NCI-H2107 treated with DMSO at 0.1 percent for 48 hours (cell line): Measurements from ENCODE around the gene MAL.

ENCODE experiments used
- DNase-seq: peaks from one replicate; lab custom pipeline; 2025; ENCODE audit not compliant: unreplicated experiment; lab: John Stamatoyannopoulos, UW

The MAL gene

DNA sequence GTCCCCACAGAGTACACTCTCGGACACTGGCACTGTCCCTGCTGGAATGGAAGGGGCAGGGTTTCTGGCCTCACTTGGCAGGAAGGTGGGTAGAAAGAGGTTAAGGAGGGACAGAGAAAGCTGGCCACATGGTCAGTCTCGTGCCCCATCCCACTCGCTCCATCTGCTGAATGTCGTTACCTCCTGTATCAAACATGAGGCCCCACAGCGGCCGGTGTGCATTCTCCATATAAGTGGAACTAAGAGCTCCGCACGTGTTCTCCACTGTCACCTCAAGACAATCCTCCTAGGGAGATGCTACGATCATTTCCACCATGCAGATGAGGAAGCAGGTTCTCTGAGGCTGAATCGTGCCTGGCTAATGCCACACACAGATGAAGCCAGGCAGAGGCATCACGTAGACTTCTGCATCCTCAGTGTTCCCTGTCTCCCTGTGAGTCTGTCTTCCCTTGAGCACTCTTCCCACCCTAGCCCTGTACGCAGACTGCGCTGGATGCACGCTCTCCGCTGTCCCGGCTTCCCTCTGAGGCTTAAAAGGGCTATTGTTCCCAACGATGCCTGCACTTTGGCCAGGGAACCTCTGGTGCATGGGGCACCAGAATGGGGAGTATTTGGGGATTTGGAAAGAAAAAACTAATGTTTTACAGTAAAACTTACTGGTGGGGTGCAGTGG is 35.1 kb downstream of the MAL start:
- no peak for DNase-seq

DNA sequence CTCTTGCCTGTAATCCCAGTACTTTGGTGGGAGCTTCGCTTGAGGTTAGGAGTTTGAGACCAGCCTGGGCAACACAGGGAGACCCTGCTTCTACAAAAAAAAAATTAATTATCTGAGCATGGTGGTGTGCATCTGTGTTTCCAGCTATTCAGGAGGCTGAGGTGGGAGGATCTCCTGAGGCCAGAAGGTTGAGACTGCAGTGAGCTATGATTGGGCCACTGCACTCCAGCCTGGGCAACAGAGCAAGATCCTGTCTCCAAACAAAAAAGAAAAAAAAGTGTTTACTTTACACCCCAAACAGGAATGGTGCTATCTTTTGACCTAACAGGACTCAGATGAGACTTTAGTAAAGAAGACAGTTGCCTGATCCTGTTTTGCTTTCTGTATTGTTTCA is 35.6 kb downstream of the MAL start:
- no peak for DNase-seq

DNA sequence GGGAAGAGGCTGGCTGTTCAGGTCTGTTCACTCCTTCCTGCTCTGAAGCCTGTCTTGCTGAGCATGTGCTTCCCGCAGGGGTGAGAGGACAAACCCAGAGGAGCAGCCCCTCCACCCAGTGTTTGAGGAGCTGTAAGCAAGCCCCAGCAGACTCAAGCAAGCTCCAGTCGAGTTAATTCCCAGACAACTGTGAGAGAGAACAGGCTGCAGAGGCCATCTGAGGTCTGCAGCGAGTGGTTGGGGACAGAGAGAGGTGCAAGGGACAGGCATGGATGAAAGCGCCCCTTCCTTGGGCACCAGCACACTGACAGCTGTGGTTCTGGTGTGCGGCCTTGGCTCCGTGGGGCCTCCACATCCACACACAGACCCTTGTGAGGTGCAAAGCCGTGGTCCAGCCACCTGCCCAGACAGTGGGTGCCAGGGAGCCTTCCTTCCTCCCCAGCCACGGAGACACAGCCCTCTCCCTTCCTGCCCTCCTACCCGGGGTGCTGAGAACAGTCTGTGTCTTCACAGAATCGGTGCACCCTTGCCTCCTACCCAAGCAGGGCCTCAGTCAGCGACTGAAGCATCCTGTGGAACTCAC is 36.2 kb downstream of the MAL start:
- DNase-seq: no peak

DNA sequence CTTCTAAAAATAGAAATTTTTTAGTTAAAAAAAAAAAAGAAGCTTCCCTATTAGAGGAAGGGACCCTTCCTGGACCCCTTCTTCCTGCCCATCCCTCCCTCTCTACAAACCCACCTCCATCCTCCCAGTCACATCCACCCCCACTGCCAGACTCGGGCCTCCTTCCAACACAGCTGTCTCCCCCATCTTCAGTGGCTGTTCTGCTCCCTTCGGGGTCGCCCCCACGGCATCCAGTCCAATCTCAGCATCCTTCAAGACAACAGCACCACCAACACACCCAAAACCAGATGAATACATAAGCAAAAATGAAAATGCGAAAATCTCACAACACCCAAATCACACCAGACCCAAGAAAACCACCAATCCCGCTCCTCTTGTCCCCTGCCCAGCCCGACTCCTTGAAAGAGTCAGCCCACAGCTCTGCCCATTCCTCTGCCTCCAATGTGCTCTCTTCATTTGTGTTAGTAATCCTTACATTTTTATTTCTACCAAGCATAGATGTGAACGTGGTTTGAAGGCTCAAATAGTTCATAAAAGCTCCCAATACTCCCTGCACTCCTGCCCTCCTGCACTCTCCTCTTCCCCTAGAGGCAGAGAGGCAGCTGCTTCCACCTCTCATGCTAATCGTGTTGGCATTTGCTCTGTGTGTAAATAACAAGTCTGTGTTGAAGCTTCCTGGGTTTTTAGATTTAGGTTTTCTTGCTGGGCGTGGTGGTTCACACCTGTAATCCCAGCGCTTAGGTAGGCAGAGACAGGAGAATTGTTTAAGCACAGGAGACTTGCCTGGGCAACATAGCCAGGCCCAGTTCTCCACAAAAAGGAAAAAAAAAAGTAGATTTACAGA is 37.0 kb downstream of the MAL start:
- DNase-seq: peak; percentile 20

DNA sequence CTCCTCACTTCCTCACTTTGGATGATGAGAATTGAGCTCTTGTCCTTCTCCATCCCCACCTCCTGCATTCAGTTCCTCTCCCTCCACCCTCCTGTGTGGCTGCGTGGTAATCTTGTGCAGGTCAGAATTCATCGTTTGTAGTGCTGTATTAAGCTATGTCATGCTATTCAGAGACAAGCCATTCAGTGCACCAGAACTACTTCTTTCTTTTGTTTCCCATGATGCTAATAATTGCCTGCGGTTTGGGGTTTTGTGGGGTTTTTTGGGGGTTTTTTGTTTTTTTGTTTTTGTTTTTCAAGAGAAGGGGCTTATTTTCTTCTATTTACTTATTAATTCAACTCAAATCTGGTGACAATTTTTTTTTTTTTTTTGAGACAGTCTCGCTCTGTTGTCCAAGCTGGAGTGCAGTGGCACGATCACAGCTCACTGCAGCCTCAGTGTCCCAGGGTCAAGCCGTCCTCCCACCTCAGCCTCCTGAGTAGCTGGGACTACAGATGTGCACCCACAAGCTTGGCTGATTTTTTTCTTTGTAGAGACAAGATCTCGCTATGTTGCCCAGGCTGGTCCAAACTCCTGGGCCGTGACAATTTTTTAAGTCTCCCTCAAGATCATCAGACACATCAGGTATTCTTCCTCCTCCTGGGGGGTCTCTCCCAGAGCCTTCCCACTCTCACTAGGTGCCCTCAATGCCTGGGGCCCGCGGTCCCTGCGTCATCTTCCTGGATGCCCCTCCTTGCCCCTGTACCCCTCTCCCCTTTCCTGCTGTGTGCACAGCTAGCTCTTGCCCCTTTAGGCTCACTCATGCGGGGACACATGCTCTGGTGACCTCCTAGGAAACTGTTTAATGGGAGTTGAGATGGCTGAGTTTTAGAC is 37.8 kb downstream of the MAL start:
- DNase-seq: no peak

DNA sequence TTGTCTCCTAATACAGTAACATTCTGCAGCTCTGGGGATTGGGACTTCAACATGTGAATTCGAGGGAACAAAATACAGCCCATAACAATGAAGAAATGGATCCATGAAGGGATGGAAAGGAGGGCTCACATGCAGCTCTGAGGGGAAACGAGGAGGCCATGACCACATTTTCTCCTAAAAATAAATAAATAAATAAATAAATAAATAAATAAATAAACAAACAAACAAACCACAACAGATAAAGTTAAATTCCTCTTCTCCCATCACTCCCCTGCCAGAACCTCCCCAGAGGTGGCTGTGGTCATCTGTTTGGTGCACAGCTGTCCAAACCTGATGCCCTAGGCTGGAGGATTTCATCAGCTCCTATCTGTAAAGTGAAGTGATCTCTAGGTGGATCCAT is 42.7 kb downstream of the MAL start:
- no peak for DNase-seq

DNA sequence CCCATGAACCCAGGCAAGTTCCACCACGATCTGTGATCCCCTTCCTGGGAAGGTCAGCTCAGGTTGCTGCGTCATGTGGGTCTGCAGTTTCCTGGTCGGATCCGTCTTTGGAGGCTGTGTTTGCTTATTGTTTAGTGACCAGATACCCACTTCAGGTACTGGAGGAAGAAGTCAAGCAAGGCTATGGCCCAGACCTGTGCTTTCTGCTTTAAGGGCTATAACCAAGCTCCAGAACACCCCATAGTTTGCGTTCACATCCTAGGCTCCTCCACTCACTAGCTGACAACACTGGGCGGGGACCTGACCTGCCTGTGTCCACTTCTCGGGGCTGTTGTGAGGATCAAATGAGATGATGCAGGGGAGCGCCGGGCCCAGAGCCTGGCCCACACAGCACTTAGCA is 44.0 kb downstream of the MAL start:
- DNase-seq: no peak

DNA sequence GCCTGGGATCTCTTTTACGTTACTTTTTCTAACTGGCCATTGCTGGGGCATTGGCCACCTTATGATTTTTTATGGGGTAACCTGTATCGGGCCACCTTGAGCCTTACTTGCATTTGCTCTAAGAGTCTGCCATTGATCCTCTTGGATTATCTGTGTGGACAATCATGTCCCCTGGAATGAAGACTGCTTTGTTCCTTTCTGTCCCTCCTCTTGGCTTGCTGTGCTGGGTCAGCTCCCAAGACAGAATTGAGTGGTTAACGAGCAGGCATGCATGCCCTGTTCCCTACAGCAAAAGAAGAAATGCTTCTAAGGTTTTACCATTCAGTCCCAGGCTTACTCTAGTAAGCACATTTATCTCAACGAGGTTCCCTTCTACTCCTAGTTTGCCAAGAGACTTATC is 46.3 kb downstream of the MAL start:
- DNase-seq: no peak

DNA sequence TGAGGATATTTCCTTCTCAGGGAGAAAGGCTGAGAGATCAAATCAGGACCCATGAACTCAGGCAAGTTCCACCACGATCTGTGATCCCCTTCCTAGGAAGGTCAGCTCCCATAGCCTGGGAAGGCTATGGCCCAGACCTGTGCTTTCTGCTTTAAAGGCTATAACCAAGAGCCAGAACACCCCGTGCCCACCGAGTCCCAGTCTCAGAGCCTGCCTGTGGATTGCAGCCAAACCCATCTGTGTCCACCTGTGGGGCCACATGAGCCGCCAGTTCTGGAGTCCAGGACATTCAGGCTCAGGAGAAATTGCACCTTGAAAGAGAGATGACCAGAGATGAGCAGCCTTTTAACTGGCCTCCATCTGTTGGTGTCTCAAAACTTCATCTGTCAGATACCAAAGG is 46.9 kb downstream of the MAL start:
- no peak for DNase-seq

DNA sequence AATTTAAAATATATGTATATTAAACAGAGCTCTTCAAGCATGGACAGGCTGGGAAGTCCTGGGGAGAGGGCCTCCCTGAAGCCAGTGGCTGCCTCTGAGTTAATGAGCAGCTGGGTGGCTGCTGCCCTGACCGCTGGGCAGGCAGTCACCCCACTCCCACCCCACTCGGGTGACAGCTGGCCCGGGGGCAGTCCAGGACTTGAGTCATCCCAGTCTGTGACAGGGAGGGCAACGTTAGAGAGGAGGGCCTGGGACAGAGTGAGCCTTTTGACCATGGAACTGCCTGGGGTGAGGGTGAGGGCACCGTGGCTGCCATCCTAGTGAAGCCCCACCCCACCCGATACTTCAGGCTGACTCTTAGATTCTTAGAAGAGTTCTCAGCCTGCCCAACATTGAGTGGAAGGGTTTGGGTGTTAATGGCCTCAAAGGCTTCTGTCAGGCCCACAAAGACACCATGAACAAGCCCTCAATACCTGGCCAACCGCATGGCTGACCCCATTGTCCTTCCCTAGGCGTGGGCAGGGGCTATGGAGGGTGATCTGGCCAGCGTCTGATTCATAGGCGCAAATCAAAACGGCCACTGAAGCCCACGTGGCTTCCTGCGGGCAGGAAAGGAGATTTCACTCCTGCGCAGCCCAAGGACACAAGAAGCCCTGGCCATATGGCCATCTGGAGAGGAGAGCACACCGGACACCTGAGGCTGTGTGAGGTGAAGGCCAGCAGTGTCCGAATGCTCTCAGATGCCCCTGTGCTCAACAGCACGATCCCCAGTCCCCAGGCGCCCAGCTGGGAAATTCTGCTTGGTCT is 48.6 kb downstream of the MAL start:
- DNase-seq: no peak

DNA sequence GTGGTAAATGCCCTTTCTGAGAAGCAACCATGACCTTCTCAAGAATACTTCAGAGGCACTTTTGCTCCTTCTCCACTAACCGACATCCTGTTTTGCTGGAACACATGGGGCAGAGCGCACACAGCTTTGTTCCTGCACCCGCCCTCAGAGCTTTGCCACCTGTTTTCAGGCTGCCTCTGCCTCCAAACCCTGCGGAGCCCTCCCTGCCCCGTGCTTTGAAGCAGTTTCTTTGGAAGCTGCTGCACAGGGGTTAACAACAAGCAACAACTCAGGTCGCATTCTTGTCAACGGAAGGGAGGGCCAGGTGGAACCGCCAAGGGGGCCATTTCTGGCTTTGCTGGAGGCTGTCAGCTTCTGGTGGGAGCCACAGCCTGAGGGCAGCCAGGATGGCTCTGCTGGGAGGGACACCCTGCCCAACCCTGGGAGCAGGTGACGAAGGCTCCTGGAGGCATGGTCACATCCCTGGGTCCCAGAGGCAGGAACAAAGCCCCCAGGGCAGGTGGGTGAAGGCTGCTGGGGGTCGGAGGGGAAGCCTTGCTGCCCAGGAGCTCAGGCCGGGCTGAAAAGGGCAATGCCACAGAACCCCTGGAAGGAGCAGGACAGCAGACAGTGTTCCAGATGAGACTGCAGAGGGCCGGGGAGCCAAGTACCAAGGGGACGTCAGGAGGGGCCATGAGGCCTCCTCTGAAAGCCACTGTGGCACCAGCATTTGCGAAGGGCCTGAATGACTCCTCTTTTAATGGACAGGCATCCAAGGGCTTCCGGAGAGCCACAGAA is 49.3 kb downstream of the MAL start:
- DNase-seq: no peak

DNA sequence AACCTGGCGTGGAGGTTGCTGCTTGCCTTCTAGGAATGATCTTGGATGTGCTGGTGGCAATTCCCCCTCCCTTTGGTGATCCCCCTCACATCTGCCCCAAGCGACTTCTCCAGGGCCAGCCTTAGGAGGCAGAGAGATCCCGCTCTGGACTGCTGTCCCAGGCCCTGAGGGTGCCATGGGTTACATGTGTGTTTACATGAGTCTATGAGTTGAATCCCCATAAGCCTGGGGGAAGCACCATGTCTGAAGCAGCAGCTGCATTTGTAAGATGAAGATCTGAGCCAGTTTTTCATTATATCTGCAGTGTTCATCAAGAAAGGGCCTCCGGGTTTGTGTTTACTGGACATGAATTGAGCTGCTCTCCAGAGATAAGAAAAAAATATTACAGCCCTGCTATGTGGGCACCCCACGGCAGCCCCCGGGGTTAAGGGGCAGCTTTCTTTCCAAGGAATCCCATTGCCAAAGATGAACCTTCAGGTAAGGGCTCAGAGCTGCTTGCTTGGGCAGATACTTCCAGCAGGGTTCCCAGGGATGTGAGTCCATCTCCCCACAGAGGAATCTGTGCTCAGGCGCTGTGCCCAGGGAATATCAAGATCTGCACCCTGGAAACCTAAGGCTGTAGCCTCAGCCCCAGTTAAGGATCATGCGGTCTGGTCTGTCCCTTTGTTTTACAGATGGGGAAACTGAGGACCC is 50.1 kb downstream of the MAL start:
- DNase-seq: no peak

DNA sequence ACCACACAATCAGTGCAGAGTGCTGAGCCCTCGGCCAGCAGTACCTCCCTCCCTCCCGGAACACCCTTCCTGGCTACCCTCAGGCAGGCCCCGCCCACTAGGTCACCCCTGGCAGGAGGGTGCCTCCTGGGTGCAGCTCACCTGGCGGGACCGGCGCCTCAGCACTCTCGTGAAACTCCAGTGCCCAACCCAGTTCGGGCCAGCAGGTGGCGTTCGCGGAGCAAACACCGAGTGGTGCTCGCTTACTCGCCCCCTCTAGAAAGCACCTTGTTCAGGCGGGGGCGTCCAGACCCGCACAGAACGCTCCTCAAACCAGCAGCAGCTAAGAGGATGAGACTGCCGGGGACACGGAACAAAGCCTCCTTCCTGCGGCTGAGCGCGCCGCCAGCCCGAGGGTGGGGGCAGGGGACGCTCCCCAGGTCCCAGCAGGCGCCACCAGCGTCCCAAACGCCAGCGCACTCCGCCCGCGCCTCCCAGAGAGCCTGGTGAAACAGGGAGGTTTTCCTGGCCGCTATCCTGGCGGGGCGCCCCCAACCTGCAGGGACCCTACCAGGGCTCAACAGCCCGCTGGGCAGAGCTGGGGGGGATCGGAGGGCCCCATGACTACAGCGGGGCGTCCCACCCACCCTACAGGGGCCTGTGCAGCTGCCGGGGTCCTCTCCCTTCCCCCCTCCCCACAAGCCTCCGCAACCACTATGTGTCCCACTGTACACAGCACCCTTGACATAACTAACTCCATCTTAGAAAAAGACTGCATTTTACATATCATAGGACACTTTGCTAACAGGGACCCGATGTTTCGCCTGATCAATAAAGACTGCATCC is 51.4 kb downstream of the MAL start:
- peak; percentile 53 for DNase-seq

DNA sequence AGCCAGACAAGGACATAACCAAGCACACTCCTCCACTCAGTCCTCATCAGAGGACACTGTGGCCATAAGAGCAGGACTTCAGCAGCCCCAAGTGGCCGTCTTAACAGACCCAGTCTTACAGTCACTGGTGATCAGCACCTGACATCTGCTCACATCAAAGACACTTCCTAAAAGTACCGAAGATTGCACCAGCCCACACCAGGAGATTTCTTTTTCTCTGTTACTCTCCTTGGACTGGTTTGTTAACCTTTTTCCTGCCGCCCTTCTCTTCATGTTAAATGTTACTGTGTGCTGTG is 52.0 kb downstream of the MAL start:
- DNase-seq: no peak

DNA sequence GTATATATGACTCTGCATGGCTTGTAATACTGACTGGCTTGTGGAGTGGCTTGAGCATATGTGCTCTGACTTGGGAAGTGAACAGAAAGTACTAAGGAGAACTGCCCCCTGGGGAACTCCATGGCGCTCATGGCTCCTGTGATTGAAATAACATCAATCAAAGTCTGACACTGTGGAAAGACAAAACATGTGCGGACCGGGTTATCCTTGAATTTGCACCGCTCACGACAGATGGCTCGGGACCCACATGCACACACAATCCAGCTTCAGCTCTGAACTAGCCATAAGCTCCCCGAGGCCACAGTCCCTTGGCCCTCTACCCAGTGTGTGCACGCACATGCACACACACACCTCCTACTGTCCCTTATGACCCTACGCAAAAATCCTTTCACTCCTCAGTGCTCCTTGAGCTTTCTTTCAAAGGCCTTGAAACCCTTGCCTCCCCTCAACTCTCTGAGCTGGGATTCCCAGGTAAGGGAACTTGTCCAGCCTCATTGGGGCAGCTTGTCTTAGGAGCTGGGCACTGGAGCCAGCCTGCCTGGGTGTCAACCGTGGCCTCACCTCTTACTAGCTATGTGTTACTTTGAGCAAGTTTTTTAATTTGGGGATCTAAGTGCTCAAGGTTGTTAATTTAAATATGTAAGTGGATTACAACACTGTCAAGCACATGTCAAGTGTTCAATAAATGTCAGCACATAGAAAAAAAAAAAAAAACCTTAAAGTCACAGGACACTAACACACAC is 52.5 kb downstream of the MAL start:
- no peak for DNase-seq

DNA sequence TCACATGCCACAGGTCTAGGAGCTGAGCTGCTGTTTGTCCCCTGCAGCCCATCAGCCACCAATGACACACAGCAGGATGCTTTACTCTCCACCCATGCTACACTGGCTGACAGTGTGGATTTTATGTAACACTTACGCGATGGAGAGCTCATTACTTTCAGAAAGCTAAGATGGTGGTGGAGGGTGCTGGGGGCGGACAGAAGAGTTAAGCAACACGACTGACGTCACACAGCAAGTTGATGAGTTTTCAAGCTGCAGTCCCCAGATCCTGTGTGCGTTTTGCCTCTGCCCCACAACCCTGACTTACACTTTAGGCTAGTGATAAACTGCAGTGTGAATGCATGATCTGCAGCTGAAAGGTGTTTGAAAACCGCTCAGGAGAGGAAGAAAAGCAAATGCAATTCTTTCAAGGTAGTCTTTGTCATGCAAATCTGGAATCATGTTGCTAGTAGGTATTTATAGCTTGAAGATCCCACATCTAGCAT is 53.7 kb downstream of the MAL start:
- DNase-seq: no peak

DNA sequence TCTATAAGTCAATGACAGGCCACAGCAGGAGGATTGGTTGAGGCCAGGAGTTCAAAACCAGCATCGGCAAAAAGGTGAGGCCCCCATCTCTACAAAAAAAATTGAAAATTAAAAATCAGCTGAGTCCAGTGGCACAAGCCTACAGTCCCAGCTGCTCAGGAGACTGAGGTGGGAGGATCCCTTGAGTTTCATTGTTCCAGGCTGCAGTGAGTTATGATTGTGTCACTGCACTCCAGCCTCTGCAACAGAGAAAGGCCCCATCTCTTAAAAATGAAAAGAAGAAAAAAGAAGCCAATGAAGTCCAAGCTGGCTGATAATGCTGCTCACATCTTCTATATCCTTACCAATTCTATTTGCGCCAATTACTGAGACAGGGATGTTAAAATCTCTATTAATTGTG is 57.0 kb downstream of the MAL start:
- DNase-seq: no peak

DNA sequence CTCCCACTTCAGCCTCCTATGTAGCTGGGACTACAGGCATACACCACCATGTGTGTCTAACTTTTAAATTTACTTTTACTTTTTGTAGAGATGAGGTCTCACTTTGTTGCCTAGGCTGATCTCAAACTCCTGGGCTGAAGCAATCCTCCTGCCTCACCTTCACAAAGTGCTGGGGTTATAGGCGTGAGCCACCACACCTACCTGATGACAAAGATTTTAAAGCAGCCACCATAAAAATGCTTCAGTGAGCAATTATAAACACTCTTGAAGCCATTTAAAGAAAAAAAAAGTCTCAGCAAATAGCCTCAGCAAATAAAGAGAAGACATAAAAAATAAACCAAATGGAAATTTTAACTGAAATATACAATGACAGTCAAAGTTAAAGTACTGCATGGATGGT is 60.5 kb downstream of the MAL start:
- no peak for DNase-seq
